Astrocyte of the spinal cord (primary cell): ENCODE data around the gene CYP2W1.

Experiments used
- DNase-seq: peaks from one replicate; pipeline ENCODE4 v3.0.0; 2011; ENCODE audit warnings: low read depth, low spot score
- H3K4me3 ChIP-seq: 2 replicates; pipeline ENCODE4 v1.5.1; 2011; ENCODE audit warnings: low read depth, mild to moderate bottlenecking, low read length, moderate library complexity
- CTCF ChIP-seq: IDR thresholded peaks from 2 replicates; pipeline ENCODE4 v1.5.1; 2012; ENCODE audit warnings: low read depth, mild to moderate bottlenecking, low read length, inconsistent platforms
- in situ Hi-C: cut with HindIII; loops from 2 replicates; pipeline ENCODE4 v1.10.0; 2017; ENCODE audit warnings: low sequenced_read_pairs

Gene CYP2W1

GRCh38 chr7:1021366-1021765, 38.4 kb downstream of the CYP2W1 start:
- H3K4me3 ChIP-seq = no peak overlapping the region
- no peak for TF ChIP-seq CTCF
- DNase-seq = no peak
- in situ Hi-C loops = no loop called here

- in situ Hi-C loops = no loop called here
- no peak for DNase-seq
- no peak for TF ChIP-seq CTCF
- no peak overlapping the region for H3K4me3 ChIP-seq
Observed at GRCh38 chr7:1021931-1022330, 39.0 kb downstream of the CYP2W1 start.

- no peak overlapping the region for H3K4me3 ChIP-seq
Observed at GRCh38 chr7:1022356-1022755, 39.4 kb downstream of the CYP2W1 start.

GRCh38 chr7:1022801-1023465, 40.0 kb downstream of the CYP2W1 start:
- in situ Hi-C loops = no loop called here
- no peak for TF ChIP-seq CTCF
- H3K4me3 ChIP-seq = no peak overlapping the region
- no peak for DNase-seq

More at GRCh38 chr7:1022356-1022755, 39.4 kb downstream of the CYP2W1 start:
- DNase-seq = no peak
- in situ Hi-C loops = no loop called here
- no peak for TF ChIP-seq CTCF

GRCh38 chr7:1024331-1024841, 41.4 kb downstream of the CYP2W1 start:
- no peak for DNase-seq
- H3K4me3 ChIP-seq = no peak overlapping the region
- in situ Hi-C loops = no loop called here
- no peak for TF ChIP-seq CTCF

- in situ Hi-C loops = no loop called here
- DNase-seq = no peak
- no peak for TF ChIP-seq CTCF
Observed at GRCh38 chr7:1024876-1025742, 42.1 kb downstream of the CYP2W1 start.

More at GRCh38 chr7:1024876-1025742, 42.1 kb downstream of the CYP2W1 start:
- H3K4me3 ChIP-seq = no peak overlapping the region
